Thoracic aorta (tissue), 2 donors: ENCODE results near the gene CENPT. TPM values are rescaled to one million over a fixed set of nuclear protein-coding genes. Genes with fewer than 3 reads are reported as not detected.
A peak's percentile ranks its signal among the peaks of the same experiment; 100 is the strongest.

Source experiments
- ATAC-seq: fragments of 150-250 bp; one replicate; pipeline ENCODE4 v1.8.0; 2017; ENCODE audit warnings: low read depth; ENCODE audit not compliant: insufficient number of reproducible peaks, low FRiP score
- DNase-seq: peaks from one replicate; pipeline ENCODE4 v3.0.0-alpha.2; 2020; ENCODE audit warnings: low spot score
- H3K27ac ChIP-seq, 2 donors: fragments of 200-600 bp; sonication (generic); 1 replicate in 1 of 2; 2 replicates in 1 of 2; pipeline ENCODE4 v1.5.1; 2016; ENCODE audit warnings: mild to moderate bottlenecking in 2 of 2, moderate library complexity in 2 of 2
- H3K27me3 ChIP-seq: fragments of 200-600 bp; sonication (generic); replicated peaks from 2 replicates; pipeline ENCODE4 v1.6.0; 2016; ENCODE audit warnings: mild to moderate bottlenecking; ENCODE audit not compliant: insufficient read depth
- H3K36me3 ChIP-seq: fragments of 200-600 bp; sonication (generic); one replicate; pipeline ENCODE4 v1.5.1; 2016
- H3K4me1 ChIP-seq, 2 donors: fragments of 200-600 bp; sonication (generic); 1 replicate in 1 of 2; 2 replicates in 1 of 2; pipeline versions ENCODE4 v1.5.1 to v1.6.0; 2016; ENCODE audit warnings: low read depth in 2 of 2, mild to moderate bottlenecking in 1 of 2; ENCODE audit not compliant: control insufficient read depth in 1 of 2
- H3K4me3 ChIP-seq: fragments of 200-600 bp; sonication (generic); 2 replicates; pipeline ENCODE4 v1.5.1; 2016; ENCODE audit warnings: mild to moderate bottlenecking
- H3K9me3 ChIP-seq: fragments of 200-600 bp; sonication (generic); 2 replicates; pipeline ENCODE4 v1.5.1; 2016
- CTCF ChIP-seq: fragments of 200-600 bp; sonication (generic); IDR thresholded peaks from one replicate; pipeline ENCODE4 v1.5.1; 2019; ENCODE audit warnings: antibody characterized with exemption
- total RNA-seq, 2 donors: library from RNA; depleted of rRNA; stranded (reverse); fragments of >200 nt; gene quantifications; one replicate each; pipeline versions ENCODE4 v1.1.0 to v1.2.3, GENCODE V29; 2016

Gene CENPT
- total RNA-seq, 2 donors from 2014 or later, result 59.6 to 70.9 TPM

DNA sequence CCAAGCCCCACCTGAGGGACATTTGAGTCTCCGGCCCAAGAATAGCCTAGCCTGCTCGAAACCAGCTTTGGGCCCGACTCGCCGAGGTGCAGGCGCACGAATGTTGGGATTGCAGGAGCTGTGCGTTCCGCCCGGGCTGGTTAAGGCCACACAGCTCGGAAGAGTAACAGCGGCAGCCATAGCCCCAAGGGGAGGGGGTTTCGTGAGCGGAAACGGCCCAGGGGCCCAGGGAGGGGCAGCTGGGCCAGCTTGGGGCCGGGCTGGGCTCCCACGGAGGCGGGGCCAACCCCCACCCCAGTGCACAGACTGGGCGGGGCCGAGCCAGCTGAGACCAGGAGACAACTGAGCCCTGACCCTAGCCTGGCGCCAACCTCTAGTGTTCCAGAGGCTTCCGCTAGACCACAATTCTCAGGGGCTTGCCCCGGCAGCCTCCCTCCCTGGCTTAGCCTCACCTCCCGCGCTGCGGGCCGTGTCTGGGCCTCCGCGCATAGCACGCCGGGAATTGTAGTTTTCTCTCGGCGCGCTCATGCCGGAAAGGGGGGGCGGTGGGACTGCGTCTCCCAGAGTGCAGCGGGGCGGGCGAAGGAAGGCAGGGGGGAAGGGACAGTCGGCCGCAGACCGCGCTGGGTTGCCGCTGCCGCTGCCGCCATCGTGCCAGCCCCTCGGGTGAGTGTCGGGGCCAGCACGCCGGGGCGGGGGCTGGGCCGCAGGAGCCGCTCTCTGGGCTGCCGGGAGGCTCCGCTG, 1.0 kb downstream of the CENPT start, which contains the start of gene NUTF2:
Gene NUTF2 (plus strand): TSS at position 614 of the 744 bp plus-strand sequence. CDS start 18,198 bp downstream, outside the sequence.
- Histone ChIP-seq H3K4me3 (peak within 1 kb of the TSS; percentile 100), H3K4me1 (peaks cover 40 to 52% of the 10 kb centered on the region in 2 donors), H3K27ac (peak within 1 kb of the TSS; percentile 89 to 97), H3K27me3 (no peaks in the 10 kb centered on the region), H3K9me3 (no peaks in the 10 kb centered on the region), H3K36me3 (peaks cover 2% of the 10 kb centered on the region)
- ATAC-seq (peak; percentile 81), DNase-seq (peak; percentile 73)
- TF ChIP-seq CTCF, result no peak

DNA sequence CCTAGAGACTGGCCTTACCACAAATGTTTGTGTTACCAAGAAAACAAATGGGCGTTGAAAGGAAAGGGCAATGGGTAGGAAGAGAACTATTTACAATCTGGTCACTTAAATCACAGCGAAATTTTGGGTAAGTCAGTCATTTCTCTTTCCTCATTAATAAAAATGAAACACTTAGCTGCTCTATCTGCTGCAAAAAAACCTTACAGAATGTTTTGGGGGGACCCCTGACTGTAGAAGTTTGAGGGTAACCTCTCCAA, 1.5 kb downstream of the CENPT start:
- H3K4me1 ChIP-seq, result peaks cover 43 to 52% of the 10 kb centered on the region in 2 donors
- peak overlapping the region; percentile 89 to 97 for H3K27ac ChIP-seq
- DNase-seq (no peak), ATAC-seq (no peak)
- H3K9me3 ChIP-seq, result no peaks in the 10 kb centered on the region
- peak overlapping the region; percentile 100 for H3K4me3 ChIP-seq
- H3K36me3 ChIP-seq, result peaks cover 2% of the 10 kb centered on the region
- no peaks in the 10 kb centered on the region for H3K27me3 ChIP-seq
- TF ChIP-seq CTCF, result no peak

DNA sequence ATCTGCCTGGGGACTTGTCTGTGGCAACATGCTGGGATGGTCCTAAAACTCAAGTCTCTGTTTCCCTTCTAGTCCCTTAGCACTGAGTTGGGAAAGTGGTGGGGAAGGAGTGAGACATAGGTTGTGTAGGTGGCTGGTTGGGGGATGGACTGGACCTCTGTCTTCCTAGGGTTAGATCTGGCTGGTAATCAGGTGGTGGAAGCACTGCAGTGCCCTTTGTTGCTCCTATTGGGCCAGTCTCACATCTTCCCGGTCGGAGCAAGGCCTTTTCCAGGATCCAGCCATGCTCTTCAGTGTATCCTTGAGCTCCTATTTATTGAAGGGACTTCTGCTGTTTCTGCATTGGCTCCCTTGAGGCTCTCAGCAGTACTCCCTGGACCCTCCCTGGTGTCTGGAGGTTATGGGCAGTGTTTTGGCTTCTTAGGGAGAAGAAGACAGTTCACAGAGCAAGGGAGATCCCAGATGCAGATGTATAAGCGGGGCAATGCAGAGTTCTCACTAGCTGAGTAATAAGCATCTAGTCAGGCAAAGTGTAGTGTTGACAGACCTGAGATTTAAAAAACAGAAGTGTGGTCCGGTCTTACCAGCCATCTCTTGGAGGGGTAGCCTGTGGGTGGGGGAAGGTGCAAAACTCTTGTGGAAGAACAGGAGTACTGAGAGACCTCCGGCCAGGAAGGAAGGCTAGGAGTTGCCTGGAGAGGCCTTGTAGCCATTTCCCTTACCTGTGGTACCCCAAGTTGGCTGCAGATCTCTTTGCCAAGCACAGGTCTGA, 2.0 kb downstream of the CENPT start:
- Histone ChIP-seq H3K4me3 (peak overlapping the region; percentile 100), H3K4me1 (peaks cover 43 to 52% of the 10 kb centered on the region in 2 donors), H3K36me3 (no peaks in the 10 kb centered on the region), H3K27ac (peak overlapping the region; percentile 89 to 97), H3K27me3 (no peaks in the 10 kb centered on the region), H3K9me3 (no peaks in the 10 kb centered on the region)
- ATAC-seq (no peak), DNase-seq (no peak)
- no peak for TF ChIP-seq CTCF

- no peaks in the 10 kb centered on the region for H3K9me3 ChIP-seq
- no peaks in the 10 kb centered on the region for H3K36me3 ChIP-seq
- ATAC-seq (no peak), DNase-seq (no peak)
- H3K4me1 ChIP-seq, result peaks cover 43 to 52% of the 10 kb centered on the region in 2 donors
- H3K27me3 ChIP-seq, result no peaks in the 10 kb centered on the region
- H3K27ac ChIP-seq, result peak overlapping the region; percentile 97 to 99
- peak overlapping the region; percentile 90 for H3K4me3 ChIP-seq
- no peak for TF ChIP-seq CTCF
Measured at GRCh38 chr16:67844497-67844896, 3.0 kb downstream of the CENPT start.

DNA sequence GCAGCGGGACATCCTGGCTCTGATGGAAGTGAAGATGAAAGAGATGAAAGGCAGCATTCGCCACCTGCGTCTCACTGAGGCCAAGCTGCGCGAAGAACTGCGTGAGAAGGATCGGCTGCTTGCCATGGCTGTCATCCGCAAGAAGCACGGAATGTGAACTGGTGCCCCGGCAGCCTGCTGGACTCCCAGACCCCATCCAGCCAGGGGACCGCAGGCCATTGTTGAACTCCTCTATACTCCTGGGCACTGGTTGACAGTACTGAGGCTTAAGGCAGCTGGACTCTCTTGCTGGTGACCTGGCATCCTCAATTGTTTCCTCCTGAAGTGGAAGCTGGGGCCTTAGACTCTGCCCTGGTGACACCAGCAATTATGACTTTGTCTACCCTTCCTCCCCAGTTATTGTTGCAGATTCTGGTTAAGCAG, 4.1 kb downstream of the CENPT start:
- Histone ChIP-seq H3K36me3 (no peaks in the 10 kb centered on the region), H3K27me3 (no peaks in the 10 kb centered on the region), H3K27ac (peak overlapping the region; percentile 97 to 99), H3K4me1 (peaks cover 38 to 43% of the 10 kb centered on the region in 2 donors), H3K4me3 (peak overlapping the region; percentile 90), H3K9me3 (no peaks in the 10 kb centered on the region)
- ATAC-seq (no peak), DNase-seq (no peak)
- no peak for TF ChIP-seq CTCF
